GM19099 (cell line): ENCODE measurements around the gene SMAD3.

Experiments
- POLR2A ChIP-seq: IDR thresholded peaks from 3 replicates; pipeline ENCODE4 v1.6.1; 2011; ENCODE audit warnings: low read depth; ENCODE audit not compliant: insufficient read length; ENCODE audit errors: extremely low read depth

Gene SMAD3

GRCh38 chr15:67195305-67195704 lies 129.9 kb downstream of the SMAD3 start:
- no peak for TF ChIP-seq POLR2A

GRCh38 chr15:67196222-67196621 lies 130.8 kb downstream of the SMAD3 start:
- TF ChIP-seq POLR2A: no peak

- no peak for TF ChIP-seq POLR2A
Observed at GRCh38 chr15:67196672-67197363, 131.4 kb downstream of the SMAD3 start.

GRCh38 chr15:67197364-67197695 lies 131.9 kb downstream of the SMAD3 start:
- no peak for TF ChIP-seq POLR2A

- TF ChIP-seq POLR2A: no peak
Observed at GRCh38 chr15:67198157-67198754, 132.9 kb downstream of the SMAD3 start.

GRCh38 chr15:67199391-67199790 lies 134.0 kb downstream of the SMAD3 start:
- no peak for TF ChIP-seq POLR2A

- TF ChIP-seq POLR2A: no peak
Observed at GRCh38 chr15:67199881-67200763, 134.7 kb downstream of the SMAD3 start.

- TF ChIP-seq POLR2A: no peak
Observed at GRCh38 chr15:67201136-67201535, 135.7 kb downstream of the SMAD3 start.

GRCh38 chr15:67202091-67202490 lies 136.7 kb downstream of the SMAD3 start:
- TF ChIP-seq POLR2A: no peak

GRCh38 chr15:67202991-67203390 lies 137.6 kb downstream of the SMAD3 start:
- no peak for TF ChIP-seq POLR2A

- TF ChIP-seq POLR2A: no peak
Observed at GRCh38 chr15:67207555-67208207, 142.3 kb downstream of the SMAD3 start.

- no peak for TF ChIP-seq POLR2A
Observed at GRCh38 chr15:67208396-67208795, 143.0 kb downstream of the SMAD3 start.

- TF ChIP-seq POLR2A: no peak
Observed at GRCh38 chr15:67210555-67211168, 145.3 kb downstream of the SMAD3 start.

GRCh38 chr15:67212684-67213367 lies 147.4 kb downstream of the SMAD3 start:
- TF ChIP-seq POLR2A: no peak

GRCh38 chr15:67215102-67215501 lies 149.7 kb downstream of the SMAD3 start:
- TF ChIP-seq POLR2A: no peak

- TF ChIP-seq POLR2A: no peak
Observed at GRCh38 chr15:67216859-67217258, 151.5 kb downstream of the SMAD3 start.
